HCT116 (cell line): ENCODE measurements around the gene BZW2. TPM values are rescaled to one million over a fixed set of nuclear protein-coding genes. Genes with fewer than 3 reads are reported as not detected.

Experiments
- ATAC-seq: fragments of 200-7000 bp; cut with Tn5 transposase; 2 replicates; pipeline ENCODE4 v1.9.1; 2020; ENCODE audit warnings: mild to moderate bottlenecking, moderate library complexity
- BruUV-seq: library from RNA; stranded (reverse); fragments of 400-500 nt; replicated peaks from 2 replicates; lab custom pipeline; 2021; lab: Mats Ljungman, UMichigan
- CTCF ChIA-PET: fragments of 300-600 bp; sonication (Branson Sonifier 250); formaldehyde crosslinking; loops from one replicate; lab custom pipeline; 2021; ENCODE audit warnings: antibody characterized with exemption; lab: Charles Lee
- POLR2A ChIA-PET: fragments of 300-600, 350-600 bp; sonication (Branson Sonifier 250); formaldehyde crosslinking; loops from one replicate; lab custom pipeline; 2021; ENCODE audit warnings: antibody characterized with exemption; lab: Charles Lee
- RAD21 ChIA-PET, 2 experiments: fragments of 300-600 bp; sonication (Branson Sonifier 250); formaldehyde crosslinking; loops; one replicate each; lab custom pipeline; 2023; ENCODE audit warnings: low total read pairs in 2 of 2; ENCODE audit not compliant: uncharacterized antibody in 2 of 2, unreplicated experiment in 2 of 2, low non-redundant PET in 1 of 2; lab: Charles Lee
- DNase-seq: peaks from one replicate; pipeline ENCODE4 v3.0.0-alpha.2; 2010; ENCODE audit warnings: low read depth, low spot score
- H2AFZ ChIP-seq: fragments of 200-600 bp; shearing (Covaris generic), sonication (generic); 2 replicates; pipeline ENCODE4 v1.6.1; 2017; ENCODE audit warnings: low read depth, mixed run types, mixed read lengths, antibody characterized with exemption, low read length; ENCODE audit not compliant: poor library complexity, severe bottlenecking
- H3K27ac ChIP-seq: 2 replicates; pipeline ENCODE4 v1.5.1; 2012; ENCODE audit warnings: low read depth, low read length
- H3K27me3 ChIP-seq: fragments of 200-600 bp; sonication (generic); 2 replicates; pipeline ENCODE4 v1.6.1; 2016; ENCODE audit warnings: mixed run types, low read length, mixed read lengths; ENCODE audit not compliant: insufficient read depth
- H3K36me3 ChIP-seq, 2 experiments: fragments of 200-500 bp in 1 of 2; fragments of 200-600 bp in 1 of 2; sonication (Bioruptor generic) in 1 of 2; sonication (generic) in 1 of 2; 2 replicates each; pipeline versions ENCODE4 v1.5.1 to v1.6.1; 2014 to 2016; ENCODE audit warnings: low read length in 2 of 2, inconsistent platforms in 1 of 2, mixed read lengths in 1 of 2, mixed run types in 1 of 2; ENCODE audit not compliant: insufficient read depth in 2 of 2, control insufficient read depth in 1 of 2
- H3K4me1 ChIP-seq, 2 experiments: fragments of 200-600 bp in 1 of 2; sonication (generic) in 1 of 2; 2 replicates each; pipeline versions ENCODE4 v1.5.1 to v1.6.1; 2012 to 2017; ENCODE audit warnings: low read length in 2 of 2, inconsistent platforms in 1 of 2, mild to moderate bottlenecking in 1 of 2, mixed read lengths in 1 of 2, mixed run types in 1 of 2, moderate library complexity in 1 of 2; ENCODE audit not compliant: insufficient read depth in 2 of 2, control insufficient read depth in 1 of 2
- H3K4me2 ChIP-seq: fragments of 200-600 bp; sonication (generic); 2 replicates; pipeline ENCODE4 v1.6.1; 2017; ENCODE audit warnings: mixed run types, low read length, mixed read lengths
- H3K4me3 ChIP-seq, 2 experiments: fragments of 200-600 bp in 1 of 2; sonication (generic) in 1 of 2; replicated peaks in 1 of 2; 2 replicates each; pipeline ENCODE4 v1.5.1; 2011 to 2016; ENCODE audit warnings: low read length in 2 of 2, control low read depth in 1 of 2, low read depth in 1 of 2, mild to moderate bottlenecking in 1 of 2, mixed read lengths in 1 of 2, mixed run types in 1 of 2
- H3K79me2 ChIP-seq: fragments of 200-600 bp; sonication (generic); 2 replicates; pipeline ENCODE4 v1.6.1; 2017; ENCODE audit warnings: mild to moderate bottlenecking, mixed run types, low read length, moderate library complexity, mixed read lengths; ENCODE audit not compliant: insufficient read depth
- H3K9ac ChIP-seq: fragments of 200-600 bp; sonication (generic); 2 replicates; pipeline ENCODE4 v1.6.1; 2016; ENCODE audit warnings: low read length, mixed read lengths
- H3K9me2 ChIP-seq: fragments of 200-600 bp; sonication (generic), shearing (Covaris generic); 2 replicates; pipeline ENCODE4 v1.6.1; 2017; ENCODE audit warnings: mixed run types, mild to moderate bottlenecking, moderate library complexity; ENCODE audit not compliant: insufficient read depth
- H3K9me3 ChIP-seq, 2 experiments: fragments of 200-500 bp in 1 of 2; fragments of 200-600 bp in 1 of 2; sonication (Bioruptor generic) in 1 of 2; sonication (generic) in 1 of 2; 2 replicates each; pipeline ENCODE4 v1.6.1; 2014 to 2017; ENCODE audit warnings: low read length in 2 of 2, mixed read lengths in 2 of 2, inconsistent platforms in 1 of 2, low read depth in 1 of 2, mild to moderate bottlenecking in 1 of 2, mixed run types in 1 of 2, moderate library complexity in 1 of 2; ENCODE audit not compliant: control insufficient read depth in 1 of 2, insufficient read depth in 1 of 2
- H4K20me1 ChIP-seq: fragments of 200-600 bp; sonication (generic), shearing (Covaris generic); 2 replicates; pipeline ENCODE4 v1.6.1; 2017; ENCODE audit warnings: mixed run types, mild to moderate bottlenecking, moderate library complexity; ENCODE audit not compliant: insufficient read depth
- CBX3 ChIP-seq: IDR thresholded peaks from 2 replicates; pipeline ENCODE4 v1.6.1; 2012; ENCODE audit warnings: low read depth
- CEBPB ChIP-seq: IDR thresholded peaks from 2 replicates; pipeline ENCODE4 v1.6.1; 2012; ENCODE audit warnings: low read depth
- EGR1 ChIP-seq: IDR thresholded peaks from 2 replicates; pipeline ENCODE4 v1.6.1; 2012; ENCODE audit warnings: low read depth
- ELF1 ChIP-seq: IDR thresholded peaks from 2 replicates; pipeline ENCODE4 v1.6.1; 2012; ENCODE audit warnings: low read depth, borderline replicate concordance
- RAD21 ChIP-seq: IDR thresholded peaks from 2 replicates; pipeline ENCODE4 v1.6.1; 2012; ENCODE audit warnings: low read depth, mild to moderate bottlenecking
- REST ChIP-seq: IDR thresholded peaks from 2 replicates; pipeline ENCODE4 v1.6.1; 2012; ENCODE audit warnings: low read depth
- SRF ChIP-seq: IDR thresholded peaks from 2 replicates; pipeline ENCODE4 v1.6.1; 2012; ENCODE audit warnings: low read depth
- ZNF274 ChIP-seq: fragments of 200-500 bp; sonication (Bioruptor generic); IDR thresholded peaks from 2 replicates; pipeline ENCODE4 v1.6.1; 2014; ENCODE audit warnings: mild to moderate bottlenecking, low read depth, low read length, inconsistent platforms
- intact Hi-C: fragments of 100-400 bp; cut with micrococcal nuclease; formaldehyde crosslinking; loops from 2 replicates; pipeline ENCODE4 v1.10.0; 2022
- total RNA-seq: library from RNA; stranded (reverse); gene quantifications from one replicate; pipeline ENCODE4 v1.2.1, GENCODE V29; 2021; ENCODE audit not compliant: unreplicated experiment

BZW2 gene
- total RNA-seq, 1 experiment from 2014 or later, result 119 TPM

GRCh38 chr7:16606704-16607103 lies 39.3 kb upstream of the BZW2 start:
- CTCF ChIA-PET, result no interaction called here
- RAD21 ChIA-PET, result no interaction called here
- Histone ChIP-seq H3K9me2 (no peaks in the 10 kb centered on the region), H3K79me2 (no peaks in the 10 kb centered on the region), H3K4me3 (no peak overlapping the region), H3K9me3 (no peaks in the 10 kb centered on the region), H3K27me3 (no peaks in the 10 kb centered on the region), H3K36me3 (peaks cover 0 to 30% of the 10 kb centered on the region in 2 experiments; a peak in 2 of 4 replicates), H3K4me1 (no peaks in the 10 kb centered on the region), H3K9ac (no peak overlapping the region), H2AFZ (no peak overlapping the region), H3K4me2 (no peak overlapping the region), H4K20me1 (no peaks in the 10 kb centered on the region), H3K27ac (no peak overlapping the region)
- BruUV-seq, result no TSS peak
- TF ChIP-seq EGR1, result no peak
- DNase-seq (no peak), ATAC-seq (no peak)
- POLR2A ChIA-PET, result no interaction called here
- intact Hi-C loops, result no loop called here

- CTCF ChIA-PET, result no interaction called here
- no peaks in the 10 kb centered on the region for H3K79me2 ChIP-seq
- H3K27ac ChIP-seq, result no peak overlapping the region
- H3K36me3 ChIP-seq, result peaks cover 0 to 27% of the 10 kb centered on the region in 2 experiments; a peak in 2 of 4 replicates
- no peaks in the 10 kb centered on the region for H3K9me2 ChIP-seq
- TF ChIP-seq CBX3 (no peak), ZNF274 (no peak), SRF (no peak), RAD21 (no peak), CEBPB (no peak), ELF1 (no peak), REST (no peak)
- intact Hi-C loops, result no loop called here
- no TSS peak for BruUV-seq
- DNase-seq (no peak), ATAC-seq (no peak)
- H3K9ac ChIP-seq, result no peak overlapping the region
- POLR2A ChIA-PET, result no interaction called here
- RAD21 ChIA-PET, result no interaction called here
- H2AFZ ChIP-seq, result no peak overlapping the region
- no peak overlapping the region for H3K4me3 ChIP-seq
- H3K4me2 ChIP-seq, result no peak overlapping the region
- H3K4me1 ChIP-seq, result no peaks in the 10 kb centered on the region
- no peaks in the 10 kb centered on the region for H4K20me1 ChIP-seq
- H3K9me3 ChIP-seq, result no peaks in the 10 kb centered on the region
- no peaks in the 10 kb centered on the region for H3K27me3 ChIP-seq
Observed at GRCh38 chr7:16609842-16610450, 36.0 kb upstream of the BZW2 start.
